ENCODE measurements around the gene MACROD1.
"Not testable (repeated sequence)": the region's sequence is repeated elsewhere in the genome, so short reads cannot be mapped to it uniquely, and the experiment has no call there.

MACROD1 gene

GRCh38 chr11:63991558-63991957 lies 174.4 kb downstream of the MACROD1 start:
- DNase-seq: no peak

- DNase-seq: no peak
Measured at GRCh38 chr11:63986932-63987513, 178.9 kb downstream of the MACROD1 start.

GRCh38 chr11:63986156-63986931 lies 179.6 kb downstream of the MACROD1 start, which contains the start of gene OTUB1:
Gene OTUB1 (plus strand): TSS chr11:63986438. CDS start chr11:63986457, 19 bp downstream.
- peak; percentile 88 for DNase-seq

GRCh38 chr11:63985812-63986155 lies 180.1 kb downstream of the MACROD1 start:
- DNase-seq: peak; percentile 70

GRCh38 chr11:63979426-63979825 lies 186.5 kb downstream of the MACROD1 start:
- no peak for DNase-seq

- no peak for DNase-seq
Measured at GRCh38 chr11:63978551-63979239, 187.2 kb downstream of the MACROD1 start.

GRCh38 chr11:63974259-63975143 lies 191.4 kb downstream of the MACROD1 start, which contains the start of gene COX8A:
Gene COX8A (plus strand): TSS chr11:63974620. CDS start chr11:63974681, 61 bp downstream.
- DNase-seq: peak; percentile 95

- not testable (repeated sequence) for DNase-seq
Measured at GRCh38 chr11:63973912-63974258, 192.0 kb downstream of the MACROD1 start.

- DNase-seq: no peak
Measured at GRCh38 chr11:63970902-63971301, 195.0 kb downstream of the MACROD1 start.

GRCh38 chr11:63969461-63969860 lies 196.5 kb downstream of the MACROD1 start:
- DNase-seq: no peak

GRCh38 chr11:63966444-63966843 lies 199.5 kb downstream of the MACROD1 start:
- no peak for DNase-seq

- not testable (repeated sequence) for DNase-seq
Measured at GRCh38 chr11:63963895-63964294, 202.0 kb downstream of the MACROD1 start.

- DNase-seq: no peak
Measured at GRCh38 chr11:63961608-63962412, 204.1 kb downstream of the MACROD1 start.

- DNase-seq: no peak
Measured at GRCh38 chr11:63958008-63958407, 207.9 kb downstream of the MACROD1 start.

GRCh38 chr11:63952570-63952969 lies 213.3 kb downstream of the MACROD1 start:
- no peak for DNase-seq

GRCh38 chr11:63951779-63952536 lies 214.0 kb downstream of the MACROD1 start:
- no peak for DNase-seq
